A549 (cell line): ENCODE data around the gene FBXW9.

ENCODE experiments used
- CTCF ChIP-seq: fragments of >200 bp; sonication (Bioruptor Twin); formaldehyde crosslinking; IDR thresholded peaks from 3 replicates; pipeline ENCODE4 v1.5.1; 2016
- E2F6 ChIP-seq: IDR thresholded peaks from 2 replicates; pipeline ENCODE4 v1.6.1; 2012; ENCODE audit warnings: low read depth, borderline replicate concordance
- PHF8 ChIP-seq: fragments of 200-600 bp; sonication (generic); IDR thresholded peaks from 2 replicates; pipeline ENCODE4 v1.6.1; 2016; ENCODE audit warnings: low read depth, mild to moderate bottlenecking, antibody characterized with exemption, moderate library complexity, borderline replicate concordance
- POLR2A ChIP-seq: IDR thresholded peaks from 2 replicates; pipeline ENCODE4 v1.6.1; 2012; ENCODE audit warnings: mild to moderate bottlenecking, low read length
- POLR2AphosphoS2 ChIP-seq: conservative IDR thresholded peaks from 2 replicates; pipeline ENCODE4 v1.6.1; 2012; ENCODE audit warnings: low read length, improper control_type of control experiment, inconsistent platforms
- REST ChIP-seq: fragments of 200-600 bp; sonication (generic); IDR thresholded peaks from 2 replicates; pipeline ENCODE4 v1.6.1; 2016; ENCODE audit warnings: antibody characterized with exemption, mild to moderate bottlenecking, moderate library complexity

DNA sequence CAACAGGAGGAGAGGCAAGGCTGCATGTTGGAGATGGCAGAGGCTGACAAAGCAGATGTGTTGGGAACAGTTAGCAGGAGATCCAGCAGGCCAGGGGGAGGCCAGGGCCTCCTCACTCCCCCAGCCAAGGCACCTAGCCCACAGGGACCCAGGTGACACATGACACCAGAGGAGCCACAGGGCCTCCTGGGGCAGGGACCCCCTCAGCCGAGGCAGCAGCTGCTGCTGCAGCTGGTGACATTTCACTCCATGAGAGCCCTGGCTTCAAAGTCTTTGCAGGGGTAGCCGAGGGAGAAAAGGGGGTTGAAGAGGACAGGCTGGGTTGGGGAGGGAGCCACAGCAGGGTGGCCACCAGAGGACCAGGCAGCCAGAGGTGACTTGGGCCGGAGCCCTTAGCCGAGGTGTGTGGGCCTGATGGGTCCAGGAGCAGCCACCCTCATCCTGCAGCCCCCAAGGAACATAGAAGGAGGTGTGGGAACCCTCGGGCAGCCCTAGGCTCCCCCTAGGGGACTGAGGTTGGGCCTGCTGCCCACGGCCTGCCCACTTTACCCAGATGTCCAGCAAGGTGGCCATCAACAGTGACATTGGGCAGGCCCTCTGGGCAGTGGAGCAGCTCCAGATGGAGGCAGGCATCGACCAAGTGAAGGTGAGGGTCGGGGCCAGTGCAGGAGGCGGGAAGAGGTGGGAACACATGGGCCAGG is 8.8 kb downstream of the FBXW9 start, which contains the start of gene GNG14:
- TF ChIP-seq E2F6 (no peak), CTCF (no peak), POLR2A (no peak), PHF8 (no peak), POLR2AphosphoS2 (no peak), REST (no peak)
